NT2/D1 (cell line): Measurements from ENCODE around the gene CHML.
"Not testable (repeated sequence)": the region's sequence is repeated elsewhere in the genome, so short reads cannot be mapped to it uniquely, and the experiment has no call there.

Experiments used
- DNase-seq: peaks from one replicate; pipeline ENCODE4 v3.0.0-alpha.2; 2011; ENCODE audit warnings: low read depth, low spot score
- H3K27me3 ChIP-seq: 2 replicates; pipeline ENCODE4 v1.6.0; 2011; ENCODE audit warnings: mild to moderate bottlenecking; ENCODE audit not compliant: insufficient read length, insufficient read depth
- H3K36me3 ChIP-seq: 2 replicates; pipeline ENCODE4 v1.6.1; 2011; ENCODE audit warnings: mild to moderate bottlenecking, low read length, mixed read lengths; ENCODE audit not compliant: insufficient read depth, insufficient read length
- H3K4me1 ChIP-seq: 2 replicates; pipeline ENCODE4 v1.5.1; 2011; ENCODE audit not compliant: insufficient read depth, insufficient read length
- H3K4me3 ChIP-seq: 2 replicates; pipeline ENCODE4 v1.5.1; 2011; ENCODE audit warnings: low read depth; ENCODE audit not compliant: insufficient read length
- H3K9ac ChIP-seq: 2 replicates; pipeline ENCODE4 v1.6.0; 2011; ENCODE audit warnings: low read depth; ENCODE audit not compliant: insufficient read length
- H3K9me3 ChIP-seq: 2 replicates; pipeline ENCODE4 v1.5.1; 2011; ENCODE audit warnings: mild to moderate bottlenecking, low read length; ENCODE audit not compliant: insufficient read depth
- SUZ12 ChIP-seq: IDR thresholded peaks from 2 replicates; pipeline ENCODE4 v1.6.1; 2011; ENCODE audit not compliant: insufficient read length, insufficient read depth; ENCODE audit errors: extremely low read depth
- YY1 ChIP-seq: IDR thresholded peaks from 2 replicates; pipeline ENCODE4 v1.6.1; 2011; ENCODE audit not compliant: insufficient read length, insufficient read depth
- ZNF274 ChIP-seq: IDR thresholded peaks from 2 replicates; pipeline ENCODE4 v1.6.1; 2011; ENCODE audit warnings: mild to moderate bottlenecking, low read depth, low read length

CHML gene, protein sequence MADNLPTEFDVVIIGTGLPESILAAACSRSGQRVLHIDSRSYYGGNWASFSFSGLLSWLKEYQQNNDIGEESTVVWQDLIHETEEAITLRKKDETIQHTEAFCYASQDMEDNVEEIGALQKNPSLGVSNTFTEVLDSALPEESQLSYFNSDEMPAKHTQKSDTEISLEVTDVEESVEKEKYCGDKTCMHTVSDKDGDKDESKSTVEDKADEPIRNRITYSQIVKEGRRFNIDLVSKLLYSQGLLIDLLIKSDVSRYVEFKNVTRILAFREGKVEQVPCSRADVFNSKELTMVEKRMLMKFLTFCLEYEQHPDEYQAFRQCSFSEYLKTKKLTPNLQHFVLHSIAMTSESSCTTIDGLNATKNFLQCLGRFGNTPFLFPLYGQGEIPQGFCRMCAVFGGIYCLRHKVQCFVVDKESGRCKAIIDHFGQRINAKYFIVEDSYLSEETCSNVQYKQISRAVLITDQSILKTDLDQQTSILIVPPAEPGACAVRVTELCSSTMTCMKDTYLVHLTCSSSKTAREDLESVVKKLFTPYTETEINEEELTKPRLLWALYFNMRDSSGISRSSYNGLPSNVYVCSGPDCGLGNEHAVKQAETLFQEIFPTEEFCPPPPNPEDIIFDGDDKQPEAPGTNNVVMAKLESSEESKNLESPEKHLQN

GRCh38 chr1:241640149-241640866 lies at the start of gene CHML, which contains the start of gene OPN3:
TSS of gene CHML (minus strand) at chr1:241640369. CDS start at chr1:241635766, 4,603 bp downstream.
TSS of gene OPN3 (minus strand) at chr1:241640369. CDS start at chr1:241640254, 115 bp downstream.
- Histone ChIP-seq H3K36me3 (peaks cover 23% of the 10 kb centered on the region), H3K9me3 (peaks cover 31% of the 10 kb centered on the region), H3K9ac (peak within 1 kb of the TSS; percentile 96), H3K4me1 (peaks cover 2% of the 10 kb centered on the region), H3K27me3 (no peaks in the 10 kb centered on the region), H3K4me3 (peak within 1 kb of the TSS; percentile 99)
- no peak for TF ChIP-seq SUZ12
- TF ChIP-seq ZNF274 = no peak
- no peak for TF ChIP-seq YY1
- DNase-seq = peak; percentile 85

DNA sequence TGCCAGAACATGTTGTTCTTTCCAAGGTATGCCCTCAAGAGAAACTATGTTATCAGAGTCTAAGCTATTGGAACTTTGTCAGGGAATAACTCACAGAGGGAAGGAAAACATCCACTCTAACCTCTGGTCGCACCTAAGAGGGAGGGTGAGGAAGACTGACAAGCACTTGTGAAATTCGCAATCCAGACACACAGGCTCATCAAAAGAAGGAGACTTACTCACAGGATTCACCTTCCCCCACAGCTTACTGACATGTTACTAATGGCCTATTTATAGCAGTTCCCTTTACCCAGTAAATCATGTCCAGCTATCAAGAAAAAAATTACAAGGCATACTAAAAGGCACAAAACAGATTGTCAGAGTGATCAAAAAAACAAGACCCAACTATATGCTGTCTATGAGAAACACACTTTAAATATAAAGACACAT lies 48.8 kb upstream of the CHML start:
- H3K4me3 ChIP-seq = no peak overlapping the region
- H3K4me1 ChIP-seq = no peaks in the 10 kb centered on the region
- H3K27me3 ChIP-seq = no peaks in the 10 kb centered on the region
- TF ChIP-seq SUZ12 = no peak
- no peaks in the 10 kb centered on the region for H3K36me3 ChIP-seq
- H3K9ac ChIP-seq = no peak overlapping the region
- no peak for DNase-seq
- no peaks in the 10 kb centered on the region for H3K9me3 ChIP-seq

- H3K36me3 ChIP-seq = no peaks in the 10 kb centered on the region
- H3K4me1 ChIP-seq = no peaks in the 10 kb centered on the region
- no peaks in the 10 kb centered on the region for H3K27me3 ChIP-seq
- no peak for DNase-seq
- no peaks in the 10 kb centered on the region for H3K9me3 ChIP-seq
- no peak overlapping the region for H3K9ac ChIP-seq
- H3K4me3 ChIP-seq = no peak overlapping the region
- TF ChIP-seq SUZ12 (no peak), YY1 (no peak), ZNF274 (no peak)
Observed at GRCh38 chr1:241684108-241684507, 43.9 kb upstream of the CHML start.

DNA sequence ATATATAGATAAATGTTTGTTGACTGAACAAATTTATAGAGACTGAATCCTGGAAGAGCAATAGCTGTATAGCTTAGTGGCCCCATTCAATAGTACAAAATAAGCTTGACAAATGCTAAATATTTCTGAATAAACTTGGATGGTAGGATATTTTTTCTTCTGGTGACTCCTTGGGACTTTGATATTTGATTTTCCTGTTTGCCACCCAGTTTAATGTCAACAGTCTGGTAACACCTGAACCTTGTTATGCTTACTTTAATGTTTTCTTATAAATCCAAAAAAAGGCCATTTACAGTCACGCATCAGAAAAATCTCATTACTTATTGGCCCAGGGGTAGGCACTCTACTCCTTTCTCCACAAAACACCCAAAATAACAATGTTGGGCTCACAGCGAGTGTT lies 42.8 kb upstream of the CHML start:
- H3K9ac ChIP-seq = no peak overlapping the region
- no peak overlapping the region for H3K4me3 ChIP-seq
- no peaks in the 10 kb centered on the region for H3K4me1 ChIP-seq
- H3K27me3 ChIP-seq = no peaks in the 10 kb centered on the region
- TF ChIP-seq SUZ12 (no peak), ZNF274 (no peak), YY1 (no peak)
- H3K9me3 ChIP-seq = no peaks in the 10 kb centered on the region
- no peaks in the 10 kb centered on the region for H3K36me3 ChIP-seq
- DNase-seq = no peak

GRCh38 chr1:241681861-241682448 lies 41.8 kb upstream of the CHML start:
- not testable (repeated sequence) for H3K9ac ChIP-seq, H3K9me3 ChIP-seq, DNase-seq, H3K27me3 ChIP-seq, H3K4me1 ChIP-seq, H3K4me3 ChIP-seq, H3K36me3 ChIP-seq

GRCh38 chr1:241679961-241680360 lies 39.8 kb upstream of the CHML start:
- Histone ChIP-seq H3K27me3 (no peaks in the 10 kb centered on the region), H3K36me3 (no peaks in the 10 kb centered on the region), H3K4me3 (no peak overlapping the region), H3K4me1 (no peaks in the 10 kb centered on the region), H3K9me3 (no peaks in the 10 kb centered on the region), H3K9ac (no peak overlapping the region)
- TF ChIP-seq YY1 (no peak), SUZ12 (no peak), ZNF274 (no peak)
- no peak for DNase-seq

- TF ChIP-seq SUZ12 (no peak), YY1 (no peak), ZNF274 (no peak)
- no peaks in the 10 kb centered on the region for H3K27me3 ChIP-seq
- H3K9ac ChIP-seq = no peak overlapping the region
- H3K4me1 ChIP-seq = no peaks in the 10 kb centered on the region
- no peak for DNase-seq
- no peaks in the 10 kb centered on the region for H3K36me3 ChIP-seq
- no peak overlapping the region for H3K4me3 ChIP-seq
- no peaks in the 10 kb centered on the region for H3K9me3 ChIP-seq
Observed at GRCh38 chr1:241679404-241679803, 39.2 kb upstream of the CHML start.
